Ishikawa (cell line): ENCODE data around the gene CARTPT.

Experiments
- EP300 ChIP-seq: IDR thresholded peaks from 2 replicates; pipeline ENCODE4 v1.6.1; 2012; ENCODE audit warnings: borderline replicate concordance
- FOXM1 ChIP-seq: IDR thresholded peaks from 2 replicates; pipeline ENCODE4 v1.6.1; 2012; ENCODE audit warnings: low read depth, borderline replicate concordance
- MAX ChIP-seq: IDR thresholded peaks from 2 replicates; pipeline ENCODE4 v1.6.1; 2012
- TAF1 ChIP-seq: IDR thresholded peaks from 2 replicates; pipeline ENCODE4 v1.6.1; 2012; ENCODE audit warnings: low read depth, mild to moderate bottlenecking
- TCF12 ChIP-seq: IDR thresholded peaks from 2 replicates; pipeline ENCODE4 v1.6.1; 2012; ENCODE audit warnings: low read depth
- TEAD4 ChIP-seq: IDR thresholded peaks from 2 replicates; pipeline ENCODE4 v1.6.1; 2012
- YY1 ChIP-seq: IDR thresholded peaks from 2 replicates; pipeline ENCODE4 v1.6.1; 2012; ENCODE audit warnings: low read depth
- ZBTB7A ChIP-seq: IDR thresholded peaks from 2 replicates; pipeline ENCODE4 v1.6.1; 2012; ENCODE audit warnings: low read depth

GRCh38 chr5:71703941-71704340 is 15.1 kb upstream of the CARTPT start:
- TF ChIP-seq EP300 (no peak), YY1 (no peak), ZBTB7A (no peak), TCF12 (no peak), FOXM1 (no peak), TAF1 (no peak), TEAD4 (no peak), MAX (no peak)
